Astrocyte (in vitro differentiated cells and primary cell): ENCODE data around the gene IGF2BP2. TPM values are rescaled to one million over a fixed set of nuclear protein-coding genes. Genes with fewer than 3 reads are reported as not detected.
A peak's percentile ranks its signal among the peaks of the same experiment; 100 is the strongest.

Experiments used
- DNase-seq: peaks from one replicate; pipeline ENCODE4 v3.0.0-alpha.2; 2010; ENCODE audit warnings: low read depth
- FAIRE-seq: peaks from 2 replicates; lab custom pipeline; 2011; peaks lifted over from hg19 to GRCh38; lab: Jason Lieb, UNC
- H2AFZ ChIP-seq: 2 replicates; pipeline ENCODE4 v1.6.0; 2012; ENCODE audit warnings: low read depth, low read length, inconsistent platforms
- H3K27ac ChIP-seq: 2 replicates; pipeline ENCODE4 v1.5.1; 2011; ENCODE audit warnings: low read depth, low read length, inconsistent platforms
- H3K27me3 ChIP-seq: 2 replicates; pipeline ENCODE4 v1.6.0; 2011; ENCODE audit warnings: low read length, inconsistent platforms; ENCODE audit not compliant: insufficient read depth
- H3K36me3 ChIP-seq: 2 replicates; pipeline ENCODE4 v1.5.1; 2011; ENCODE audit warnings: low read length, inconsistent platforms; ENCODE audit not compliant: insufficient read depth
- H3K4me1 ChIP-seq: 2 replicates; pipeline ENCODE4 v1.5.1; 2011; ENCODE audit warnings: low read length, inconsistent platforms; ENCODE audit not compliant: insufficient read depth
- H3K4me2 ChIP-seq: 2 replicates; pipeline ENCODE4 v1.6.0; 2012; ENCODE audit warnings: low read length, inconsistent platforms
- H3K4me3 ChIP-seq: 2 replicates; pipeline ENCODE4 v1.5.1; 2011; ENCODE audit warnings: low read depth, mild to moderate bottlenecking, low read length, inconsistent platforms; ENCODE audit not compliant: insufficient read depth
- H3K79me2 ChIP-seq: 2 replicates; pipeline ENCODE4 v1.6.0; 2012; ENCODE audit warnings: mild to moderate bottlenecking, low read length, inconsistent platforms; ENCODE audit not compliant: insufficient read depth
- H3K9ac ChIP-seq: 2 replicates; pipeline ENCODE4 v1.6.0; 2012; ENCODE audit warnings: mild to moderate bottlenecking, low read length, inconsistent platforms
- H3K9me3 ChIP-seq: 2 replicates; pipeline ENCODE4 v1.5.1; 2012; ENCODE audit warnings: low read depth, mild to moderate bottlenecking, low read length, inconsistent platforms; ENCODE audit not compliant: insufficient read depth
- H4K20me1 ChIP-seq: 2 replicates; pipeline ENCODE4 v1.6.0; 2012; ENCODE audit warnings: low read length, inconsistent platforms; ENCODE audit not compliant: insufficient read depth
- H3K27ac Mint-ChIP-seq: one replicate; pipeline ENCODE4 v1.8.0; 2021; ENCODE audit warnings: mild to moderate bottlenecking, mixed read lengths; ENCODE audit not compliant: unreplicated experiment
- H3K27me3 Mint-ChIP-seq: one replicate; pipeline ENCODE4 v1.8.0; 2021; ENCODE audit warnings: low read depth, mixed read lengths; ENCODE audit not compliant: unreplicated experiment
- H3K36me3 Mint-ChIP-seq: one replicate; pipeline ENCODE4 v1.8.0; 2021; ENCODE audit warnings: low read depth, mixed read lengths; ENCODE audit not compliant: unreplicated experiment
- H3K4me1 Mint-ChIP-seq: one replicate; pipeline ENCODE4 v1.8.0; 2021; ENCODE audit warnings: low read depth, mixed read lengths; ENCODE audit not compliant: unreplicated experiment
- H3K4me3 Mint-ChIP-seq: one replicate; pipeline ENCODE4 v1.8.0; 2021; ENCODE audit warnings: mild to moderate bottlenecking, moderate library complexity, mixed read lengths; ENCODE audit not compliant: unreplicated experiment
- H3K9me3 Mint-ChIP-seq: one replicate; pipeline ENCODE4 v1.8.0; 2021; ENCODE audit warnings: mild to moderate bottlenecking, mixed read lengths; ENCODE audit not compliant: unreplicated experiment
- EZH2 ChIP-seq: IDR thresholded peaks from 2 replicates; pipeline ENCODE4 v1.6.1; 2012; ENCODE audit warnings: mild to moderate bottlenecking, low read length, inconsistent platforms; ENCODE audit not compliant: insufficient read depth
- total RNA-seq: library from RNA; stranded (reverse); gene quantifications from 2 replicates; pipeline ENCODE4 v1.2.1, GENCODE V29; 2021
- TF ChIP-seq, protein P1 (sequence below): IDR thresholded peaks from 2 replicates; pipeline ENCODE4 v1.5.1; 2011; ENCODE audit warnings: low read depth, mild to moderate bottlenecking, inconsistent platforms, low read length, moderate library complexity; ENCODE audit not compliant: insufficient read depth

The IGF2BP2 gene
- total RNA-seq, 1 donor from 2014 or later = 162 TPM

DNA sequence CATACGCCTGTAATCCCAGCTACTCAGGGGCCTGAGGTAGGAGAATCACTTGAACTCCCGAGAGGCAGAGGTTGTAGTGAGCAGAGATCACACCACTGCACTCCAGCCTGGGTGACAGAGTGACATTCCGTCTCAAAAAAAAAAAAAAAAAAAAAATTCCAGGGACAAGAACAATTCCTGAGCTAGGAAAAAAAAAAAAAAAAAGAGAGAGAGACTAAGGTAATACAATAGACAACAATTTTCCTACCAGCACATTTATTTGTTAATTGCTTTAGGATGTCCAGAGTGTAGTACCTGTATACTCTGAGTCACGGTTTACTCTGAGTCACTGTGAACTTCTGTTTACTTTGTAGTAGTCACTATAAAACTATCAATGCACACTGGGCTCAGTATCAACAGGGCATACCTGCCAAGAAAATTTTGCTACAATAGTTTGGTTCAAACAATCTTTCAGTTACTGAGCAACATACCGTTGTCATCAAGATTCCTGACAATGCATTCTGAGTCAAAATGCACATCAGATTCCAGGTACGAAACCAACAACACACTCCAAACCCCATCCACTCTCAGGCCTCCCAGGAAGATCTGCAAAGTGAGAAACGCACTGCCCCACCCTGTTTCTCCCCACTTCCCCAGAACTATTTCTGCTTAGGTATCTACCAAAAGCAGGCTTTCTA is 28.3 kb downstream of the IGF2BP2 start:
- Histone ChIP-seq H3K4me1 (peaks cover 8% of the 10 kb centered on the region), H3K9me3 (no peaks in the 10 kb centered on the region), H3K36me3 (no peaks in the 10 kb centered on the region), H3K9ac (peak overlapping the region; percentile 53), H3K79me2 (peaks cover 93% of the 10 kb centered on the region), H3K4me2 (peak overlapping the region; percentile 32), H3K27ac (peak overlapping the region; percentile 64), H4K20me1 (peaks cover 88% of the 10 kb centered on the region), H3K4me3 (no peak overlapping the region), H2AFZ (no peak overlapping the region), H3K27me3 (no peaks in the 10 kb centered on the region)
- no peaks in the 10 kb centered on the region for H3K27me3 Mint-ChIP-seq
- no peak overlapping the region for H3K4me3 Mint-ChIP-seq
- H3K27ac Mint-ChIP-seq = peak overlapping the region; percentile 59
- H3K9me3 Mint-ChIP-seq = no peaks in the 10 kb centered on the region
- peak; percentile 84 for DNase-seq
- TF ChIP-seq, protein P1, sequence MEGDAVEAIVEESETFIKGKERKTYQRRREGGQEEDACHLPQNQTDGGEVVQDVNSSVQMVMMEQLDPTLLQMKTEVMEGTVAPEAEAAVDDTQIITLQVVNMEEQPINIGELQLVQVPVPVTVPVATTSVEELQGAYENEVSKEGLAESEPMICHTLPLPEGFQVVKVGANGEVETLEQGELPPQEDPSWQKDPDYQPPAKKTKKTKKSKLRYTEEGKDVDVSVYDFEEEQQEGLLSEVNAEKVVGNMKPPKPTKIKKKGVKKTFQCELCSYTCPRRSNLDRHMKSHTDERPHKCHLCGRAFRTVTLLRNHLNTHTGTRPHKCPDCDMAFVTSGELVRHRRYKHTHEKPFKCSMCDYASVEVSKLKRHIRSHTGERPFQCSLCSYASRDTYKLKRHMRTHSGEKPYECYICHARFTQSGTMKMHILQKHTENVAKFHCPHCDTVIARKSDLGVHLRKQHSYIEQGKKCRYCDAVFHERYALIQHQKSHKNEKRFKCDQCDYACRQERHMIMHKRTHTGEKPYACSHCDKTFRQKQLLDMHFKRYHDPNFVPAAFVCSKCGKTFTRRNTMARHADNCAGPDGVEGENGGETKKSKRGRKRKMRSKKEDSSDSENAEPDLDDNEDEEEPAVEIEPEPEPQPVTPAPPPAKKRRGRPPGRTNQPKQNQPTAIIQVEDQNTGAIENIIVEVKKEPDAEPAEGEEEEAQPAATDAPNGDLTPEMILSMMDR = no peak
- TF ChIP-seq EZH2 = no peak
- no peak for FAIRE-seq
- peaks cover 41% of the 10 kb centered on the region for H3K4me1 Mint-ChIP-seq
- H3K36me3 Mint-ChIP-seq = peaks cover 9% of the 10 kb centered on the region

GRCh38 chr3:185793381-185793780 is 31.5 kb downstream of the IGF2BP2 start:
- Histone ChIP-seq H3K9ac (no peak overlapping the region), H3K36me3 (no peaks in the 10 kb centered on the region), H3K27ac (no peak overlapping the region), H3K27me3 (no peaks in the 10 kb centered on the region), H4K20me1 (peaks cover 96% of the 10 kb centered on the region), H3K4me1 (peaks cover 15% of the 10 kb centered on the region), H2AFZ (no peak overlapping the region), H3K4me3 (no peak overlapping the region), H3K79me2 (peaks cover 98% of the 10 kb centered on the region), H3K9me3 (no peaks in the 10 kb centered on the region), H3K4me2 (no peak overlapping the region)
- H3K27ac Mint-ChIP-seq = no peak overlapping the region
- peaks cover 58% of the 10 kb centered on the region for H3K4me1 Mint-ChIP-seq
- peaks cover 1% of the 10 kb centered on the region for H3K36me3 Mint-ChIP-seq
- no peaks in the 10 kb centered on the region for H3K9me3 Mint-ChIP-seq
- H3K27me3 Mint-ChIP-seq = no peaks in the 10 kb centered on the region
- DNase-seq (no peak), FAIRE-seq (no peak)
- TF ChIP-seq, protein P1 = no peak
- no peak for TF ChIP-seq EZH2
- no peak overlapping the region for H3K4me3 Mint-ChIP-seq

- Histone ChIP-seq H3K9me3 (no peaks in the 10 kb centered on the region), H3K4me2 (no peak overlapping the region), H2AFZ (no peak overlapping the region), H3K9ac (no peak overlapping the region), H3K79me2 (peaks cover 98% of the 10 kb centered on the region), H3K4me1 (peaks cover 15% of the 10 kb centered on the region), H3K27me3 (no peaks in the 10 kb centered on the region), H4K20me1 (peaks cover 96% of the 10 kb centered on the region), H3K36me3 (no peaks in the 10 kb centered on the region), H3K4me3 (no peak overlapping the region), H3K27ac (no peak overlapping the region)
- FAIRE-seq (no peak), DNase-seq (no peak)
- no peak overlapping the region for H3K4me3 Mint-ChIP-seq
- no peaks in the 10 kb centered on the region for H3K36me3 Mint-ChIP-seq
- H3K27me3 Mint-ChIP-seq = no peaks in the 10 kb centered on the region
- no peaks in the 10 kb centered on the region for H3K9me3 Mint-ChIP-seq
- no peak overlapping the region for H3K27ac Mint-ChIP-seq
- H3K4me1 Mint-ChIP-seq = peaks cover 54% of the 10 kb centered on the region
- TF ChIP-seq EZH2 = no peak
- TF ChIP-seq, protein P1 = no peak
Measured at GRCh38 chr3:185792955-185793354, 31.9 kb downstream of the IGF2BP2 start.
